ENCODE results near the gene ABLIM3. TPM values are rescaled to one million over a fixed set of nuclear protein-coding genes. Genes with fewer than 3 reads are reported as not detected.
A peak's percentile ranks its signal among the peaks of the same experiment; 100 is the strongest.

ABLIM3 gene
- total RNA-seq, 2 experiments from 2014 or later: not detected

GRCh38 chr5:149141957-149142851, 911 bp downstream of the ABLIM3 start:
- Histone ChIP-seq H3K9me2 (ENCODE audit: insufficient read depth, low read length) (no peaks in the 10 kb centered on the region), H2AFZ (ENCODE audit: low read length) (0 out of 2 replicates have a peak overlapping the region, but pooled peaks have one; percentile 3), H3K27ac (ENCODE audit: low read depth, low read length, poor library complexity, severe bottlenecking) (no peak overlapping the region), H3K4me3 (ENCODE audit: low read depth, low read length, poor library complexity, severe bottlenecking) (no peak overlapping the region), H4K20me1 (ENCODE audit: insufficient read depth, low read length) (no peaks in the 10 kb centered on the region), H3K9me3 (ENCODE audit: low read length) (no peaks in the 10 kb centered on the region), H3K4me1 (ENCODE audit: insufficient read depth, low read length, poor library complexity, severe bottlenecking) (no peaks in the 10 kb centered on the region), H3K36me3 (ENCODE audit: insufficient read depth, low read length) (no peaks in the 10 kb centered on the region), H3K4me2 (ENCODE audit: low read length) (0 out of 2 replicates have a peak overlapping the region, but pooled peaks have one; percentile 40), H3K79me2 (ENCODE audit: insufficient read depth, low read depth, low read length) (no peaks in the 10 kb centered on the region)
- no peak for TF ChIP-seq CTCF (conservative IDR thresholded peaks at IDR 0.05; ENCODE audit: low read length)
- no peak for TF ChIP-seq EZH2phosphoT487 (IDR thresholded peaks at IDR 0.05; ENCODE audit: borderline replicate concordance, low read depth, low read length)
- no peak for DNase-seq (ENCODE audit: low spot score)
- intact Hi-C loops (cut with micrococcal nuclease; ENCODE audit: unreplicated experiment): loop anchor here (5.0 kb wide), 1 partner anchor 125 kb away; no protein-coding TSS in a partner anchor
- BruUV-seq (replicated peaks): no TSS peak
- ChIA-PET CTCF (ENCODE audit: unreplicated experiment) (no interaction called here), POLR2A (no interaction called here)

GRCh38 chr5:149143470-149143869, 2.2 kb downstream of the ABLIM3 start:
- H3K9me3 ChIP-seq (ENCODE audit: low read length): no peaks in the 10 kb centered on the region
- no peak overlapping the region for H3K4me2 ChIP-seq (ENCODE audit: low read length)
- CTCF ChIA-PET (ENCODE audit: unreplicated experiment): interaction anchor here (0.5 to 0.6 kb wide), 4 partner anchors 21 to 1605 kb away, joined by 3 read pairs; no protein-coding TSS in a partner anchor
- H4K20me1 ChIP-seq (ENCODE audit: insufficient read depth, low read length): no peaks in the 10 kb centered on the region
- H3K36me3 ChIP-seq (ENCODE audit: insufficient read depth, low read length): no peaks in the 10 kb centered on the region
- H3K4me1 ChIP-seq (ENCODE audit: insufficient read depth, low read length, poor library complexity, severe bottlenecking): no peaks in the 10 kb centered on the region
- intact Hi-C loops (cut with micrococcal nuclease; ENCODE audit: unreplicated experiment): loop anchor here (5.0 kb wide), 1 partner anchor 124 kb away; no protein-coding TSS in a partner anchor
- H3K9me2 ChIP-seq (ENCODE audit: insufficient read depth, low read length): no peaks in the 10 kb centered on the region
- POLR2A ChIA-PET: interaction anchor here (0.6 to 0.7 kb wide), 3 partner anchors 24 to 120 kb away, joined by 4 to 6 read pairs (median 5); no protein-coding TSS in a partner anchor
- TF ChIP-seq CTCF (conservative IDR thresholded peaks at IDR 0.05; ENCODE audit: low read length) (no peak), EZH2phosphoT487 (IDR thresholded peaks at IDR 0.05; ENCODE audit: borderline replicate concordance, low read depth, low read length) (no peak)
- no TSS peak for BruUV-seq (replicated peaks)
- no peaks in the 10 kb centered on the region for H3K79me2 ChIP-seq (ENCODE audit: insufficient read depth, low read depth, low read length)
- no peak for DNase-seq (ENCODE audit: low spot score)
- no peak overlapping the region for H2AFZ ChIP-seq (ENCODE audit: low read length)
- H3K4me3 ChIP-seq (ENCODE audit: low read depth, low read length, poor library complexity, severe bottlenecking): no peak overlapping the region
- no peak overlapping the region for H3K27ac ChIP-seq (ENCODE audit: low read depth, low read length, poor library complexity, severe bottlenecking)

Data from OCI-LY7 (cell line).